LNCAP (cell line): ENCODE data around the gene FTH1.

Experiments used
- TF ChIP-seq, protein P1 (sequence below): fragments of 450-650 bp; IDR thresholded peaks from 2 replicates; pipeline ENCODE4 v1.5.1; 2017; ENCODE audit warnings: mild to moderate bottlenecking

The FTH1 gene

DNA sequence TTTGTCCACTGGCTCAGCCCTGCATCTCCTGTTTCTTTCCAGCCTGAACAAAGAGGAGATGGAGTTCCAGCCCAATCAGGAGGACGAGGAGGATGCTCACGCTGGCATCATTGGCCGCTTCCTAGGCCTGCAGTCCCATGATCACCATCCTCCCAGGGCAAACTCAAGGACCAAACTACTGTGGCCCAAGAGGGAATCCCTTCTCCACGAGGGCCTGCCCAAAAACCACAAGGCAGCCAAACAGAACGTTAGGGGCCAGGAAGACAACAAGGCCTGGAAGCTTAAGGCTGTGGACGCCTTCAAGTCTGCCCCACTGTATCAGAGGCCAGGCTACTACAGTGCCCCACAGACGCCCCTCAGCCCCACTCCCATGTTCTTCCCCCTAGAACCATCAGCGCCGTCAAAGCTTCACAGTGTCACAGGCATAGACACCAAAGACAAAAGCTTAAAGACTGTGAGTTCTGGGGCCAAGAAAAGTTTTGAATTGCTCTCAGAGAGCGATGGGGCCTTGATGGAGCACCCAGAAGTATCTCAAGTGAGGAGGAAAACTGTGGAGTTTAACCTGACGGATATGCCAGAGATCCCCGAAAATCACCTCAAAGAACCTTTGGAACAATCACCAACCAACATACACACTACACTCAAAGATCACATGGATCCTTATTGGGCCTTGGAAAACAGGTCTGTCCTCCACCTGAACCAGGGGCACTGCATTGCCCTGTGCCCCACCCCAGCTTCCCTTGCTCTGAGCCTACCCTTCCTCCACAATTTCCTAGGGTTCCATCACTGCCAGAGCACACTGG lies 5.0 kb downstream of the FTH1 start:
- TF ChIP-seq, protein P1, sequence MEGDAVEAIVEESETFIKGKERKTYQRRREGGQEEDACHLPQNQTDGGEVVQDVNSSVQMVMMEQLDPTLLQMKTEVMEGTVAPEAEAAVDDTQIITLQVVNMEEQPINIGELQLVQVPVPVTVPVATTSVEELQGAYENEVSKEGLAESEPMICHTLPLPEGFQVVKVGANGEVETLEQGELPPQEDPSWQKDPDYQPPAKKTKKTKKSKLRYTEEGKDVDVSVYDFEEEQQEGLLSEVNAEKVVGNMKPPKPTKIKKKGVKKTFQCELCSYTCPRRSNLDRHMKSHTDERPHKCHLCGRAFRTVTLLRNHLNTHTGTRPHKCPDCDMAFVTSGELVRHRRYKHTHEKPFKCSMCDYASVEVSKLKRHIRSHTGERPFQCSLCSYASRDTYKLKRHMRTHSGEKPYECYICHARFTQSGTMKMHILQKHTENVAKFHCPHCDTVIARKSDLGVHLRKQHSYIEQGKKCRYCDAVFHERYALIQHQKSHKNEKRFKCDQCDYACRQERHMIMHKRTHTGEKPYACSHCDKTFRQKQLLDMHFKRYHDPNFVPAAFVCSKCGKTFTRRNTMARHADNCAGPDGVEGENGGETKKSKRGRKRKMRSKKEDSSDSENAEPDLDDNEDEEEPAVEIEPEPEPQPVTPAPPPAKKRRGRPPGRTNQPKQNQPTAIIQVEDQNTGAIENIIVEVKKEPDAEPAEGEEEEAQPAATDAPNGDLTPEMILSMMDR = no peak

DNA sequence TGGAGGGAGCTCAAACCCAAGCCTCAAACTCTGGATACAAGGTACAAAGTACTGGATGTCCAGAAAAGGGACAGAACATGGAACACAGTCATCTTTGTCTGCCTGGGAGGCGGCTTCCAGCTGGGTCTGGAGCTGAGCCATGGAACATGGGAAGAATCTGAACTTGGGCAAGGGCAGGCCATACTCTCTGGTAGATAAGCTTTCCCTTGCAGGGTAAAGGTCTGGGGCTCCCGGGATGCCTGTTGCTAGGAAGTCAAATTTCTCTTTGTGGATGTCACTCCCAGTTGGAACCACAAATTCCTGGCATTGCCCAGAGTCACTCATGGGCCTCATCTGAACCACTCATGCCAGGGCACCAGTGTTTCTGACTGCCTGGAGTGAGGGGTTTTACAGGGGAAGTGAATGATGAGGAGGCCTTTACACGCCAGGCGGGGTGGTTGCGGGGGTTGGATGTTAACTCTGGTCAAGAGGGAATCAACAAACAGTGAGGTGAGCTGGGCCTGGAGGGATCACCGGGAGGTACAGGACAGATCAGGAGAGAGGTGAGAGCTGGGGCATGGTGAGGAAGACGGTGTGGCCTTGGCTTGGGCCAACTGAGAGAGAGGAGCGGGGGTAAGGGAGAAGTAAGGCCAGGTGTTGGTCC lies 5.7 kb downstream of the FTH1 start:
- TF ChIP-seq, protein P1 = no peak

DNA sequence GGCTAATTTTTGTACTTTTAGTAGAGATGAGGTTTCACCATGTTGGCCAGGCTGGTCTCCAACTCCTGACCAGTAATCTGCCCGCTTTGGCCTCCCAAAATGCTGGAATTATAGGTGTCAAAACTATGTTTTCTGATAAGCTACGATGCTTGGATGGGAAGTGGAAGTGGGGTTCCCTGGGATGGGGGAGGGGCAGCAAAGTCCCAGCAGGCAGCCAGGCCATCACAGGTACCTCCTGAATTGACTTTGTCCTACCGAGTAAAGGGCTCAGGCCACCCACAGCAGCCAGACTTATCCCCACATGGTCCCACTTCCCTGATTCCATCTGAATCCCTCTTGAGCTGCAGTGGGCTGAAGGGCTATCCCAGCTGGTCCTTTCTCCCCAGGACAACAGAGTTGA lies 6.9 kb downstream of the FTH1 start:
- TF ChIP-seq, protein P1 = no peak

DNA sequence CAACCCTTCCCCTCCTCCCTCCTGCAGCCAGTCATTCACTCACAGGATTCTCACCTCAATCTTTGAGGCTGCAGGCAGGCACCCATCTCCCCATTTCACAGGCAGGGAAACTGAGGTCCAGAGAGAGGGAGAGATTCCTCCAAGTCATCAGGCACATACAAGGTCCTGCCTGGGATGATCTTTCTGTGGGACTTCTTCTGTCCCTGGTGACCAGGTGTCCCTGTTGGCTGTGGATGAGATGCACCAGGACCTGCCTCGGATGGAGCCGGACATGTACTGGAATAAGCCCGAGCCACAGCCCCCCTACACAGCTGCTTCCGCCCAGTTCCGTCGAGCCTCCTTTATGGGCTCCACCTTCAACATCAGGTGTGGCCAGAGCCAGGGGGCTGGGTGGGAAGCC lies 7.8 kb downstream of the FTH1 start:
- TF ChIP-seq, protein P1 = no peak

DNA sequence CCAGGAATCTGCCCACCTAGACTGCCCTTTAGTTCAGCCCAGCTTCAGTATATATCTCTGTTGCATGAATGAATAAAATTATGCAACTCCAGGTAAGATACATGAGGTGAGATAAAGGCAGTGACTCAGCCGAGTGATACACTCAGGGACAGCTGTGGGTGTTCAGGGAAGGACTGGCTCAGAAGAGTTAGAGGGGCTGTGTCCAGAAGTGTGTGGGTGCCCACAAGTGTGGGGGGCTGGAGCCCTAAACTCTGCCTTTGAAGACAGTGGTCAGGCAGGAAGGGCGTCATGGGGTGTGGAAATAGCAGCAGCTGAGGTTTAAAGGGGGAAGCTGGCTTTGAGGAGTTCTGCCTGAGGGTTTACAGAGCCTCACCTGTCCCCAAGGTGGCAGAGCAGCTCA lies 8.3 kb downstream of the FTH1 start:
- TF ChIP-seq, protein P1 = no peak

DNA sequence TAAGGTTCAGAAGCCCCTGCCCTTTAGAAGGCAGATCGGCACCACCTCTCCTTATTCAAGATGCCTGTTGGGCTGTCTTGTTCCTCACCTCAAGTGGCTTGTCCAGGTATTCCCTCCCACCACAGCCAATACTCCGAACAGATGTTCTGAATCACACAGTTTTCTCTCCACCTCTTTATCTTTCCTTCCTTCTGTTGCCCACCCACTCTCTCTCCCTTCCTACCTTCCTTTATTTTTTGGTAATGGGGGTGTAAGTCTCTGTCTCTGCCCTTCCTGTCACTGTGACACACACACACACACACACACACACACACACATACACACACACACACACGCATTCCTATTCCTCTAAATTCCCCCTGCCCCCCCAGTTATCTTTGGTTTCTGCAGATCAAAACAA lies 8.8 kb downstream of the FTH1 start:
- TF ChIP-seq, protein P1 = no peak

DNA sequence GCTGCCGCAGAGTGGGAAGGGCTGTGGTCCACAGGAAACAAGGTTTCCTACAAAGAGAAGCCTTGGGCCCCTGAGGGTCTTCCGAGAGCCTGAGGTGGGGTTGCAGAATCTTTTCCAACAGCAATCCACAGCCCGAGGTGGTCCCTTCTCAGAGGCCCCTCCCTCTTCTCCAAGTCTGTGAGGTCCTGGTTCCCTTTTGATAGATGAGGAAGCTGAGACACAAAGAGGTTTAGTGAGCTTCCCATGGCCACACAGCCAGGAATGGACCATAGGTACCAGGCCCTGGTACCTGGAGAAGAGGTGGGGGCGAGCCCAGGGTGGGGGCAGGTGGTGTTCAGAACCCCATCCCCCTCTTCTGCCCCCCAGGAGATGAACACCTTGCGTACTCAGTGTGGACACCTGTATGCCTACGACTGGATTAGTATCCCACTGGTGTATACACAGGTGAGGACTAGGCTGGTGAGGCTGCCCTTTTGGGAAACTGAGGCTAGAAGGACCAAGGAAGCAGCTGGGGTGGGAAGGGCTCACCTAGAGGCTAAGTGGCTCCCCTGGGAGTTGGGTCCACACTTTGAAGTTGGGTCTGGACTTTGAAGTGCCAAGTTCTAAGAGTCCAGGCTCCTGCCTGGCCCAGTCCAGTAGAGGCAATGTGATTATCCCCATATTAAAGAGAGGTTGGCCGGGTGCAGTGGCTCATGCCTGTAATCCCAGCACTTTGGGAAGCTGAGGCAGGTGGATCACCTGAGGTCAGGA lies 10.2 kb downstream of the FTH1 start:
- TF ChIP-seq, protein P1 = no peak
